Measurements from ENCODE around the gene NADK2. TPM values are rescaled to one million over a fixed set of nuclear protein-coding genes. Genes with fewer than 3 reads are reported as not detected.

NADK2 gene
- total RNA-seq, 1 donor from 2014 or later: 24.2 TPM

DNA sequence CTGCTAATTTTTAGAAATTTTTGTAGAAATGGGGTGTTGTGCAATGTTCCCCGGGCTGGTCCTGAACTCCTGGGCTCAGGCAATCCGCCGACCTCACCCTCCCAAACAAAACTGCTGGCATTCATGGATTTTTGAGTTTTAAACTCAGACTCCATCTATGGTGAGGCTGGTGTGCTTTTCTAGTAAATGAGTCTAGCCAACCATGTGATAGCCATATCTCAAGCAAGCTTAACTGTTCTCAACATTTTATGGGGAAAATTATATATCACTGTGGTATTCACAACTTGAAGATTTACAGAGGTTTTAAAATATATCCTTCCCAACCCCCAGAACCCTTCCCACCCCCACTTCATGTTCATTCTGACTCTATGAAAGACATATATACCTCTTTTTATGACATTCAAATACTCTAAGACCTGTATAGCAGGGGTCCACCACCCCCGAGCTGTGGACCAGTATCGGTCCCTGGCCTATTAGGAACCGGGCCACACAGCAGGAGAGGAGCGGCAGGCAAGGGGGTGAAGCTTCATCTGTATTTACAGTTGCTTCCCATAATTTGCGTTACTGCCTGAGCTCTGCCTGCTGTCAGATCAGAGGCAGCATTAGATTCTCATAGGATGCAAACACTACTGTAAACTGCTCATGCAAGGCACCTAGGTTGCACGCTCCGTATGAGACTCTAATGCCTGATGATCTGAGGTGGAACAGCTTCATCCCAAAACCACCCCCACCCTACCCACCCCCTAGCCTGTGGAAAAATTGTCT lies 4.5 kb upstream of the NADK2 start:
- Mint-ChIP-seq H3K9me3 (ENCODE audit: unreplicated experiment) (peaks cover 5% of the 10 kb centered on the region), H3K4me3 (ENCODE audit: unreplicated experiment) (no peak overlapping the region)

GRCh38 chr5:36244076-36244475 lies 2.4 kb upstream of the NADK2 start:
- no peak overlapping the region for H3K27ac Mint-ChIP-seq (ENCODE audit: unreplicated experiment)
- no peak for TF ChIP-seq CTCF (IDR thresholded peaks at IDR 0.05; ENCODE audit: partially characterized antibody, unreplicated experiment)

More for the DNA sequence above, 4.5 kb upstream of the NADK2 start:
- no peak for TF ChIP-seq CTCF (IDR thresholded peaks at IDR 0.05; ENCODE audit: partially characterized antibody, unreplicated experiment)
- Mint-ChIP-seq H3K27ac (ENCODE audit: unreplicated experiment) (no peak overlapping the region), H3K36me3 (ENCODE audit: unreplicated experiment) (no peaks in the 10 kb centered on the region), H3K4me1 (ENCODE audit: low read depth, unreplicated experiment) (no peaks in the 10 kb centered on the region), H3K27me3 (ENCODE audit: unreplicated experiment) (peaks cover 6% of the 10 kb centered on the region)
- DNase-seq: no peak

DNA sequence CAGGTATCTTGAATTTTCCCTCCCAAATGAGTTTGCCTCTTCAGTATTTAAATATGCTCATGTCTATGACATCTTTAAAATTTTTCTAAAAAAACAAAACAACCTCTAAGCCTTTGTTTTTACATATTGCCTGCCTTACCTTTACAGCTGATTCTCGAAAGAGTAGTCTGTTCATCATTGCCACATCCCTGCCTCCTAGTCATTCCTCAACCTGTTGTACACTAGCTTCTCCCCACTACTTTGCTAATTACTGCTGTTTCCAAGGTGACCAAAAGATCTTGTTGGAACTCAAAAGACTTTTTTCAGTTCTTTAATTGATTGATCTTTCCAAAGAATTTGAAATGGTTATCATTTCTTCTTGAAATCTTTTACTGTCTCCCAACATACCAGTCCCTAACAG lies 1.9 kb upstream of the NADK2 start:
- TF ChIP-seq CTCF (IDR thresholded peaks at IDR 0.05; ENCODE audit: partially characterized antibody, unreplicated experiment): no peak

More at GRCh38 chr5:36244076-36244475, 2.4 kb upstream of the NADK2 start:
- Mint-ChIP-seq H3K27me3 (ENCODE audit: unreplicated experiment) (peaks cover 6% of the 10 kb centered on the region), H3K4me3 (ENCODE audit: unreplicated experiment) (no peak overlapping the region), H3K36me3 (ENCODE audit: unreplicated experiment) (no peaks in the 10 kb centered on the region), H3K9me3 (ENCODE audit: unreplicated experiment) (peaks cover 7% of the 10 kb centered on the region), H3K4me1 (ENCODE audit: low read depth, unreplicated experiment) (peaks cover 8% of the 10 kb centered on the region)
- DNase-seq: no peak

GRCh38 chr5:36242534-36243485 lies 1.1 kb upstream of the NADK2 start:
- H3K9me3 Mint-ChIP-seq (ENCODE audit: unreplicated experiment): peaks cover 7% of the 10 kb centered on the region
- peaks cover 8% of the 10 kb centered on the region for H3K4me1 Mint-ChIP-seq (ENCODE audit: low read depth, unreplicated experiment)
- H3K4me3 Mint-ChIP-seq (ENCODE audit: unreplicated experiment): peak overlapping the region; percentile 92
- H3K27me3 Mint-ChIP-seq (ENCODE audit: unreplicated experiment): peaks cover 6% of the 10 kb centered on the region
- no peaks in the 10 kb centered on the region for H3K36me3 Mint-ChIP-seq (ENCODE audit: unreplicated experiment)
- peak overlapping the region; percentile 96 for H3K27ac Mint-ChIP-seq (ENCODE audit: unreplicated experiment)
- DNase-seq: no peak
- TF ChIP-seq CTCF (IDR thresholded peaks at IDR 0.05; ENCODE audit: partially characterized antibody, unreplicated experiment): no peak

More for the DNA sequence above, 1.9 kb upstream of the NADK2 start:
- peaks cover 8% of the 10 kb centered on the region for H3K4me1 Mint-ChIP-seq (ENCODE audit: low read depth, unreplicated experiment)
- no peak for DNase-seq
- H3K27me3 Mint-ChIP-seq (ENCODE audit: unreplicated experiment): peaks cover 6% of the 10 kb centered on the region
- H3K9me3 Mint-ChIP-seq (ENCODE audit: unreplicated experiment): peaks cover 7% of the 10 kb centered on the region
- H3K36me3 Mint-ChIP-seq (ENCODE audit: unreplicated experiment): no peaks in the 10 kb centered on the region
- H3K4me3 Mint-ChIP-seq (ENCODE audit: unreplicated experiment): peak overlapping the region; percentile 21
- H3K27ac Mint-ChIP-seq (ENCODE audit: unreplicated experiment): peak overlapping the region; percentile 41
